Measurements from ENCODE around the gene DDC. TPM values are rescaled to one million over a fixed set of nuclear protein-coding genes. Genes with fewer than 3 reads are reported as not detected.
"Not testable (repeated sequence)": the region's sequence is repeated elsewhere in the genome, so short reads cannot be mapped to it uniquely, and the experiment has no call there.

DDC gene
- total and polyA plus RNA-seq, 2 donors (not counting 1 experiment from before 2014, with no cell fraction given): not detected

- Mint-ChIP-seq H3K27me3 (peaks cover 36% of the 10 kb centered on the region), H3K9me3 (ENCODE audit: insufficient read depth) (no peaks in the 10 kb centered on the region), H3K27ac (no peak overlapping the region), H3K4me1 (no peaks in the 10 kb centered on the region), H3K4me3 (no peak overlapping the region)
- Histone ChIP-seq H3K79me2 (ENCODE audit: control insufficient read depth, insufficient read depth, low read length) (no peaks in the 10 kb centered on the region), H3K27ac (ENCODE audit: low read length in 2 of 2) (no peak overlapping the region), H3K4me2 (replicated peaks; ENCODE audit: low read depth, low read length, poor library complexity, severe bottlenecking) (no peak overlapping the region), H3K9ac (ENCODE audit: low read length) (no peak overlapping the region), H3K27me3 (replicated peaks in 1 of 4; ENCODE audit: control extremely low read depth in 1 of 4, control insufficient read depth in 3 of 4, insufficient read depth in 4 of 4, low read length in 3 of 4) (peaks cover 0 to 4% (median 0%) of the 10 kb centered on the region in 4 experiments), H4K20me1 (ENCODE audit: control insufficient read depth, insufficient read depth, low read length, poor library complexity, severe bottlenecking) (no peaks in the 10 kb centered on the region), H3K9me3 (ENCODE audit: control extremely low read depth in 1 of 3, control insufficient read depth in 2 of 3, insufficient read depth in 1 of 3, low read length in 2 of 3) (no peaks in the 10 kb centered on the region), H3K4me3 (ENCODE audit: control extremely low read depth in 1 of 5, extremely low read depth in 1 of 5, insufficient read depth in 1 of 5, low read depth in 2 of 5, low read length in 4 of 5) (no peak overlapping the region), H3K4me1 (ENCODE audit: control insufficient read depth in 2 of 2, insufficient read depth in 2 of 2, low read length in 2 of 2) (no peaks in the 10 kb centered on the region), H3K36me3 (replicated peaks in 1 of 2; ENCODE audit: control extremely low read depth in 1 of 2, control insufficient read depth in 1 of 2, extremely low read depth in 1 of 2, insufficient read depth in 2 of 2, low read length in 1 of 2) (no peaks in the 10 kb centered on the region), H2AFZ (ENCODE audit: insufficient read depth, low read depth, low read length, poor library complexity, severe bottlenecking) (no peak overlapping the region)
- ChIA-PET CTCF (no interaction called here), POLR2A (no interaction called here)
- no peak for ATAC-seq (ENCODE audit: low read depth)
- WGBS (ENCODE audit: insufficient coverage): 79% methylated on average over 3 of the region's 4 CpGs
- TF ChIP-seq EZH2 (IDR thresholded peaks at IDR 0.05; ENCODE audit: borderline replicate concordance, insufficient read depth, low read depth, low read length, poor library complexity, severe bottlenecking) (no peak), CTCF (IDR thresholded peaks at IDR 0.05) (no peak)
- intact Hi-C loops (cut with micrococcal nuclease): no loop called here
- DNase-seq: no peak
Measured at GRCh38 chr7:50552139-50552538, 13.1 kb downstream of the DDC start.

GRCh38 chr7:50545613-50546012 is 19.6 kb downstream of the DDC start:
- H3K27me3 ChIP-seq (replicated peaks in 1 of 4; ENCODE audit: control extremely low read depth in 1 of 4, control insufficient read depth in 3 of 4, insufficient read depth in 4 of 4, low read length in 3 of 4); H3K4me1 ChIP-seq (ENCODE audit: control insufficient read depth in 2 of 2, insufficient read depth in 2 of 2, low read length in 2 of 2); intact Hi-C loops (cut with micrococcal nuclease); H3K9me3 Mint-ChIP-seq (ENCODE audit: insufficient read depth); H3K36me3 ChIP-seq (replicated peaks in 1 of 2; ENCODE audit: control extremely low read depth in 1 of 2, control insufficient read depth in 1 of 2, extremely low read depth in 1 of 2, insufficient read depth in 2 of 2, low read length in 1 of 2); H3K4me3 Mint-ChIP-seq; H3K79me2 ChIP-seq (ENCODE audit: control insufficient read depth, insufficient read depth, low read length); ATAC-seq (ENCODE audit: low read depth); H3K4me2 ChIP-seq (replicated peaks; ENCODE audit: low read depth, low read length, poor library complexity, severe bottlenecking); H3K27ac Mint-ChIP-seq; CTCF ChIA-PET; H2AFZ ChIP-seq (ENCODE audit: insufficient read depth, low read depth, low read length, poor library complexity, severe bottlenecking); H3K9ac ChIP-seq (ENCODE audit: low read length); H3K9me3 ChIP-seq (ENCODE audit: control extremely low read depth in 1 of 3, control insufficient read depth in 2 of 3, insufficient read depth in 1 of 3, low read length in 2 of 3); H3K27ac ChIP-seq (ENCODE audit: low read length in 2 of 2); H3K4me3 ChIP-seq (ENCODE audit: control extremely low read depth in 1 of 5, extremely low read depth in 1 of 5, insufficient read depth in 1 of 5, low read depth in 2 of 5, low read length in 4 of 5); H3K4me1 Mint-ChIP-seq; POLR2A ChIA-PET; DNase-seq; H4K20me1 ChIP-seq (ENCODE audit: control insufficient read depth, insufficient read depth, low read length, poor library complexity, severe bottlenecking): not testable (repeated sequence)
- WGBS (ENCODE audit: insufficient coverage): 90% methylated on average over 2 of the region's 4 CpGs
- peaks cover 11% of the 10 kb centered on the region for H3K27me3 Mint-ChIP-seq
